ENCODE measurements around the gene THOC5. TPM values are rescaled to one million over a fixed set of nuclear protein-coding genes. Genes with fewer than 3 reads are reported as not detected.
"Not testable (repeated sequence)": the region's sequence is repeated elsewhere in the genome, so short reads cannot be mapped to it uniquely, and the experiment has no call there.

Gene THOC5
- total and polyA plus RNA-seq, 2 of the 4 experiments (the other 2 are of a cell fraction), result 68.4 to 73.7 TPM

GRCh38 chr22:29566513-29566912, 13.0 kb upstream of the THOC5 start:
- H3K23ac ChIP-seq (ENCODE audit: low read depth, low read length); H3K56ac ChIP-seq (ENCODE audit: extremely low read depth, insufficient read depth, low read length); H2AFZ ChIP-seq (replicated peaks; ENCODE audit: low read length, poor library complexity); H3K9me1 ChIP-seq (ENCODE audit: insufficient read depth, low read length); H3K4me1 ChIP-seq (ENCODE audit: control insufficient read depth, insufficient read depth, low read length); H2BK5ac ChIP-seq (ENCODE audit: low read depth, low read length, poor library complexity, severe bottlenecking); H3K4me2 ChIP-seq (ENCODE audit: low read depth, low read length); intact Hi-C loops (cut with micrococcal nuclease); POLR2A ChIA-PET (ENCODE audit: unreplicated experiment); DNase-seq; H2BK120ac ChIP-seq (ENCODE audit: low read depth, low read length); H3K27me3 ChIP-seq (ENCODE audit: control insufficient read depth, insufficient read depth, low read length); CTCF ChIA-PET; BruUV-seq (replicated peaks); dilution Hi-C loops (cut with HindIII; ENCODE audit: low sequenced_read_pairs, unreplicated experiment); ATAC-seq (ENCODE audit: low read depth); H2BK15ac ChIP-seq (ENCODE audit: low read depth, low read length); H3K27ac ChIP-seq (ENCODE audit: insufficient read depth, low read length); H4K20me1 ChIP-seq (ENCODE audit: insufficient read depth, low read length); H3K4ac ChIP-seq (ENCODE audit: low read depth, low read length); in situ Hi-C loops (cut with MboI; ENCODE audit: low sequenced_read_pairs); H2BK20ac ChIP-seq (ENCODE audit: low read depth, low read length); H3K18ac ChIP-seq (ENCODE audit: low read depth, low read length); H4K91ac ChIP-seq (ENCODE audit: insufficient read depth, low read depth, low read length); H4K8ac ChIP-seq (ENCODE audit: low read depth in 2 of 2, low read length in 2 of 2); H3K9ac ChIP-seq (ENCODE audit: low read depth, low read length); H2AK5ac ChIP-seq (ENCODE audit: low read depth, low read length); H3K9me3 ChIP-seq (ENCODE audit: control insufficient read depth, insufficient read depth, low read length); H2AK9ac ChIP-seq (replicated peaks; ENCODE audit: low read depth, low read length, poor library complexity); H3K14ac ChIP-seq (replicated peaks; ENCODE audit: low read depth, low read length); H4K5ac ChIP-seq (ENCODE audit: low read depth, low read length); H3K4me3 ChIP-seq (ENCODE audit: insufficient read depth, low read depth, low read length): not testable (repeated sequence)
- 91% methylated on average over 3 of the region's 7 CpGs; no CpG with 5 or more reads in 1 of the 2 experiments for WGBS, 2 experiments (ENCODE audit: extremely low coverage in 2 of 2, insufficient read length in 1 of 2)
- Histone ChIP-seq H3K36me3 (ENCODE audit: control insufficient read depth, insufficient read depth, low read length) (peaks cover 44% of the 10 kb centered on the region), H3K79me1 (ENCODE audit: low read depth in 1 of 2, low read length in 2 of 2) (peaks cover 0 to 11% of the 10 kb centered on the region in 2 experiments; a peak in 1 of 4 replicates)
